COLO668 (cell line): ENCODE data around the gene ZBTB20.

Source experiments
- DNase-seq: peaks from one replicate; lab custom pipeline; 2025; ENCODE audit not compliant: unreplicated experiment; lab: John Stamatoyannopoulos, UW

Gene ZBTB20

GRCh38 chr3:114389156-114389555, 757.9 kb downstream of the ZBTB20 start:
- DNase-seq: no peak

GRCh38 chr3:114384558-114384903, 762.6 kb downstream of the ZBTB20 start:
- no peak for DNase-seq

- DNase-seq: peak; percentile 41
These were observed 763.1 kb downstream of the ZBTB20 start for GRCh38 chr3:114383875-114384557.

GRCh38 chr3:114380233-114380651, 766.8 kb downstream of the ZBTB20 start:
- no peak for DNase-seq

GRCh38 chr3:114379266-114379665, 767.8 kb downstream of the ZBTB20 start:
- DNase-seq: no peak

GRCh38 chr3:114378760-114379159, 768.3 kb downstream of the ZBTB20 start:
- no peak for DNase-seq

GRCh38 chr3:114377426-114377825, 769.7 kb downstream of the ZBTB20 start:
- DNase-seq: no peak

GRCh38 chr3:114376516-114377185, 770.4 kb downstream of the ZBTB20 start:
- no peak for DNase-seq

- no peak for DNase-seq
These were observed 771.3 kb downstream of the ZBTB20 start for GRCh38 chr3:114375608-114376421.

- DNase-seq: no peak
These were observed 772.6 kb downstream of the ZBTB20 start for GRCh38 chr3:114374433-114374990.

GRCh38 chr3:114370537-114371174, 776.4 kb downstream of the ZBTB20 start:
- DNase-seq: no peak

- no peak for DNase-seq
These were observed 781.2 kb downstream of the ZBTB20 start for GRCh38 chr3:114365909-114366308.

- no peak for DNase-seq
These were observed 782.1 kb downstream of the ZBTB20 start for GRCh38 chr3:114364806-114365654.

- no peak for DNase-seq
These were observed 783.4 kb downstream of the ZBTB20 start for GRCh38 chr3:114363554-114364202.

GRCh38 chr3:114362815-114363214, 784.3 kb downstream of the ZBTB20 start:
- no peak for DNase-seq

- DNase-seq: no peak
These were observed 785.7 kb downstream of the ZBTB20 start for GRCh38 chr3:114361391-114361790.

- no peak for DNase-seq
These were observed 790.6 kb downstream of the ZBTB20 start for GRCh38 chr3:114356525-114356924.

- DNase-seq: no peak
These were observed 791.0 kb downstream of the ZBTB20 start for GRCh38 chr3:114356066-114356465.

GRCh38 chr3:114355653-114356052, 791.4 kb downstream of the ZBTB20 start:
- DNase-seq: no peak

- no peak for DNase-seq
These were observed 795.3 kb downstream of the ZBTB20 start for GRCh38 chr3:114351822-114352145.
